Measurements from ENCODE around the gene TMEM183A.

The TMEM183A gene

DNA sequence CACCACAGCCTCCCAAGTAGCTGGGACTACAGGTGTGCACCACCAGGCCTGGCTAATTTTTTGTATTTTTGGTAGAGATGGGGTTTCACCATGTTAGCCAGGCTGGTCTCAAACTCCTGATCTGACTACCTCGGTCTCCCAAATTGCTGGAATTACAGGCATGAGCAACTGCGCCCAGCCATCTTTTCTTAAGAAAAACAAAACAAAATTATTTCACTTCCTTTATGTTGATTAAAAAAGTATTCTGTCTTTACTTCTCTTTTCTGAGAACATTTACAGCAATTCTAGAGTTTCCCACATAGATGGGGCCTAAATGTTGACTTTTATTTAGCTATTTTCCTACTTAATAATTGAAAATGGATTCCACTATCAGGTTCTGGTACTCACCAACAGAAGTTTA lies 17.3 kb upstream of the TMEM183A start:
- Histone ChIP-seq H3K36me3 (ENCODE audit: insufficient read depth, low read length) (no peaks in the 10 kb centered on the region), H3K27ac (ENCODE audit: low read length) (no peak overlapping the region), H3K9me3 (ENCODE audit: insufficient read depth, low read length, severe bottlenecking) (no peaks in the 10 kb centered on the region), H4K20me1 (ENCODE audit: insufficient read depth, low read length) (no peaks in the 10 kb centered on the region), H3K27me3 (ENCODE audit: insufficient read depth, low read length, poor library complexity) (peaks cover 4% of the 10 kb centered on the region), H3K79me2 (ENCODE audit: insufficient read depth, low read length) (no peaks in the 10 kb centered on the region), H3K4me2 (ENCODE audit: insufficient read depth, low read length) (no peak overlapping the region), H3K4me1 (ENCODE audit: insufficient read depth, low read length) (no peaks in the 10 kb centered on the region), H2AFZ (ENCODE audit: low read depth, low read length) (no peak overlapping the region), H3K4me3 (ENCODE audit: low read depth in 1 of 2, low read length in 2 of 2) (no peak overlapping the region), H3K9ac (ENCODE audit: low read depth, low read length) (no peak overlapping the region)
- TF ChIP-seq, protein P1, sequence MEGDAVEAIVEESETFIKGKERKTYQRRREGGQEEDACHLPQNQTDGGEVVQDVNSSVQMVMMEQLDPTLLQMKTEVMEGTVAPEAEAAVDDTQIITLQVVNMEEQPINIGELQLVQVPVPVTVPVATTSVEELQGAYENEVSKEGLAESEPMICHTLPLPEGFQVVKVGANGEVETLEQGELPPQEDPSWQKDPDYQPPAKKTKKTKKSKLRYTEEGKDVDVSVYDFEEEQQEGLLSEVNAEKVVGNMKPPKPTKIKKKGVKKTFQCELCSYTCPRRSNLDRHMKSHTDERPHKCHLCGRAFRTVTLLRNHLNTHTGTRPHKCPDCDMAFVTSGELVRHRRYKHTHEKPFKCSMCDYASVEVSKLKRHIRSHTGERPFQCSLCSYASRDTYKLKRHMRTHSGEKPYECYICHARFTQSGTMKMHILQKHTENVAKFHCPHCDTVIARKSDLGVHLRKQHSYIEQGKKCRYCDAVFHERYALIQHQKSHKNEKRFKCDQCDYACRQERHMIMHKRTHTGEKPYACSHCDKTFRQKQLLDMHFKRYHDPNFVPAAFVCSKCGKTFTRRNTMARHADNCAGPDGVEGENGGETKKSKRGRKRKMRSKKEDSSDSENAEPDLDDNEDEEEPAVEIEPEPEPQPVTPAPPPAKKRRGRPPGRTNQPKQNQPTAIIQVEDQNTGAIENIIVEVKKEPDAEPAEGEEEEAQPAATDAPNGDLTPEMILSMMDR (IDR thresholded peaks at IDR 0.05; ENCODE audit: borderline replicate concordance, extremely low read depth, low read length, poor library complexity, severe bottlenecking), result no peak
- no peak for TF ChIP-seq EZH2 (IDR thresholded peaks at IDR 0.05; ENCODE audit: borderline replicate concordance, low read depth, low read length, severe bottlenecking)
- DNase-seq (no peak), ATAC-seq (ENCODE audit: insufficient read depth, low read depth) (no peak)

DNA sequence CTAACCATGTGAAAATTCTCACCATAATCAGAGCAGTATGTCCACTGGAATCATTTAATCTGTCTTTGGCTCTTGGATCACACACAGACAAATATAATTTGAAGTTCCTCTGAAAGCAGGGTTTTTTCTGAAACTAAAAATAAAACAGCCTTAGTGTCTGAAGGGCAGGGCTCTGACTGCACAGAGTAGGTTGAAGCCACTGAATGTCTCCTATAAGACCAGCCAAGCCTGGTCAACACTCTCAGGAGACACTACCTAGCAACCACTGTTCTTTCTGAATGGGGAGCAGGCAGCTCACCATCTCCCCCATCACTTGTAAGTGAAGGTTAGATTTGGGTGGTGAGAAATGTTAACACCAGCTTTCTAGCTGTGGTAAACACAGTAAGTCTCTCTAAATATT lies 16.1 kb upstream of the TMEM183A start:
- no peak overlapping the region for H3K4me2 ChIP-seq (ENCODE audit: insufficient read depth, low read length)

DNA sequence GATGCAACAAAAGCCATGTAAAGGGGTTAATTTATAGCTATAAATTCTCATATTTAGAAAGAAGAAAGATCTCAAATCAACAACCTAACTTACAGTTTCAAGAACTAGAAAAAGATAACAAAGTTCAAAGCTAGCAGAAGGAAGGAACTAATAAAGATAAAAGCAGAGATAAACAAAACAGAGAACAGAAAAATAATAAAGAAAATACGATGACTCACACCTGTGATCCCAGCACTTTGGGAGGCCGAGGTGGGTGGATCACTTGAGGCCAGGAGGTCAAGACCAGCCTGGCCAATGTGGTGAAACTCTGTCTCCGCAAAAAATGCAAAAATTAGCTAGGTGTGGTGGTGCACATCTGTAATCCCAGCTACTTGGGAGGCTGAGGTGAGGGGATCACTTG lies 12.4 kb upstream of the TMEM183A start:
- Histone ChIP-seq H2AFZ (ENCODE audit: low read depth, low read length) (no peak overlapping the region), H3K4me1 (ENCODE audit: insufficient read depth, low read length) (peaks cover 11% of the 10 kb centered on the region), H3K27ac (ENCODE audit: low read length) (no peak overlapping the region), H3K79me2 (ENCODE audit: insufficient read depth, low read length) (no peaks in the 10 kb centered on the region), H3K36me3 (ENCODE audit: insufficient read depth, low read length) (no peaks in the 10 kb centered on the region), H3K27me3 (ENCODE audit: insufficient read depth, low read length, poor library complexity) (peaks cover 7% of the 10 kb centered on the region), H3K9me3 (ENCODE audit: insufficient read depth, low read length, severe bottlenecking) (no peaks in the 10 kb centered on the region), H3K4me3 (ENCODE audit: low read depth in 1 of 2, low read length in 2 of 2) (no peak overlapping the region), H3K4me2 (ENCODE audit: insufficient read depth, low read length) (no peak overlapping the region), H4K20me1 (ENCODE audit: insufficient read depth, low read length) (no peaks in the 10 kb centered on the region), H3K9ac (ENCODE audit: low read depth, low read length) (no peak overlapping the region)
- no peak for DNase-seq
- TF ChIP-seq EZH2 (IDR thresholded peaks at IDR 0.05; ENCODE audit: borderline replicate concordance, low read depth, low read length, severe bottlenecking), result no peak
- TF ChIP-seq, protein P1 (IDR thresholded peaks at IDR 0.05; ENCODE audit: borderline replicate concordance, extremely low read depth, low read length, poor library complexity, severe bottlenecking), result no peak
- ATAC-seq (ENCODE audit: insufficient read depth, low read depth), result no peak

More for the DNA sequence above, 16.1 kb upstream of the TMEM183A start:
- Histone ChIP-seq H3K36me3 (ENCODE audit: insufficient read depth, low read length) (no peaks in the 10 kb centered on the region), H3K27me3 (ENCODE audit: insufficient read depth, low read length, poor library complexity) (peaks cover 4% of the 10 kb centered on the region), H4K20me1 (ENCODE audit: insufficient read depth, low read length) (no peaks in the 10 kb centered on the region), H3K9ac (ENCODE audit: low read depth, low read length) (no peak overlapping the region), H2AFZ (ENCODE audit: low read depth, low read length) (no peak overlapping the region), H3K9me3 (ENCODE audit: insufficient read depth, low read length, severe bottlenecking) (no peaks in the 10 kb centered on the region), H3K4me3 (ENCODE audit: low read depth in 1 of 2, low read length in 2 of 2) (no peak overlapping the region), H3K27ac (ENCODE audit: low read length) (no peak overlapping the region), H3K4me1 (ENCODE audit: insufficient read depth, low read length) (no peaks in the 10 kb centered on the region), H3K79me2 (ENCODE audit: insufficient read depth, low read length) (no peaks in the 10 kb centered on the region)
- DNase-seq (no peak), ATAC-seq (ENCODE audit: insufficient read depth, low read depth) (no peak)
- TF ChIP-seq EZH2 (IDR thresholded peaks at IDR 0.05; ENCODE audit: borderline replicate concordance, low read depth, low read length, severe bottlenecking), result no peak
- TF ChIP-seq, protein P1 (IDR thresholded peaks at IDR 0.05; ENCODE audit: borderline replicate concordance, extremely low read depth, low read length, poor library complexity, severe bottlenecking), result no peak
